NT2/D1 (cell line): ENCODE measurements around the gene RTKN.

ENCODE experiments used
- SUZ12 ChIP-seq: IDR thresholded peaks from 2 replicates; pipeline ENCODE4 v1.6.1; 2011; ENCODE audit not compliant: insufficient read length, insufficient read depth; ENCODE audit errors: extremely low read depth
- YY1 ChIP-seq: IDR thresholded peaks from 2 replicates; pipeline ENCODE4 v1.6.1; 2011; ENCODE audit not compliant: insufficient read length, insufficient read depth
- ZNF274 ChIP-seq: IDR thresholded peaks from 2 replicates; pipeline ENCODE4 v1.6.1; 2011; ENCODE audit warnings: mild to moderate bottlenecking, low read depth, low read length

DNA sequence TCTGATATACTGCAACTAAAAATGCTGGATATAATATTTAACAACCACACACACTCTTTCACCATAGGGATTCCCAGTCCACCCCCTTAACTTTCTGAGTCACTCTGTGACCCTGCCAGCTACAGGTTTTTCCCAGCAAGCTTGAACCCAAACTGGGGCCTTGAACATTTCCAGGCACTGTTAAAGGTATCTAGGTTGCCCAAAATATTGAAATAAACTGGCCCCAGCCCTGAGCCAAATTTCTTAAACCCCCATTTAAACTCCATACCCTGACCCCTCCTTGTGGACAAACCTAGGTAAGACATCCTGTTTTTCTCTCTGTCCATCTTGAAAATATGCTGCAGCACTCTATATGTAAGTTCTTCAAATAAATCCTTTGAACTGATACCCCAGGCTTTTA is 42.0 kb downstream of the RTKN start:
- no peak for TF ChIP-seq YY1
- no peak for TF ChIP-seq ZNF274
- no peak for TF ChIP-seq SUZ12
